ENCODE results near the gene TRPV2.

Gene TRPV2

DNA sequence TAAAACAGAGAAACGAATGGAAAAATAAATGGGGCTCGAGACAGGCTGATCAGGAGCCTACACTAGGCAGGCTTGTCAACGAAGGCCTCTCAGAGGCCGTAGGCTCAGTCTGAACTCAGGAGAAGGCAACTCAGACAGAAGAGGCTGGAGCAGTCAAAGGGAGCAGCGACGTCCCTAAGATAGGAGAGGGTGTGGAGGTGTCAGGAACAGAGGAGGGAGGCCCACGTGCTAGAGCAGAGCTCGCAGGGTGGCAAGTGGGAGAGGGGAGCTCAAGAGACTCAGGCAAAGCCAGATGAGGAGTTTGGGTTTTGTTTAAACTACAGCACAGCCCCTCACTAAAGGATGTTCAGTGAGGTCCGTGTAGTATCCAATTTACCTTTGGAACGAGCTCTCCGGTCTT lies 43.9 kb downstream of the TRPV2 start:
- DNase-seq, result no peak

DNA sequence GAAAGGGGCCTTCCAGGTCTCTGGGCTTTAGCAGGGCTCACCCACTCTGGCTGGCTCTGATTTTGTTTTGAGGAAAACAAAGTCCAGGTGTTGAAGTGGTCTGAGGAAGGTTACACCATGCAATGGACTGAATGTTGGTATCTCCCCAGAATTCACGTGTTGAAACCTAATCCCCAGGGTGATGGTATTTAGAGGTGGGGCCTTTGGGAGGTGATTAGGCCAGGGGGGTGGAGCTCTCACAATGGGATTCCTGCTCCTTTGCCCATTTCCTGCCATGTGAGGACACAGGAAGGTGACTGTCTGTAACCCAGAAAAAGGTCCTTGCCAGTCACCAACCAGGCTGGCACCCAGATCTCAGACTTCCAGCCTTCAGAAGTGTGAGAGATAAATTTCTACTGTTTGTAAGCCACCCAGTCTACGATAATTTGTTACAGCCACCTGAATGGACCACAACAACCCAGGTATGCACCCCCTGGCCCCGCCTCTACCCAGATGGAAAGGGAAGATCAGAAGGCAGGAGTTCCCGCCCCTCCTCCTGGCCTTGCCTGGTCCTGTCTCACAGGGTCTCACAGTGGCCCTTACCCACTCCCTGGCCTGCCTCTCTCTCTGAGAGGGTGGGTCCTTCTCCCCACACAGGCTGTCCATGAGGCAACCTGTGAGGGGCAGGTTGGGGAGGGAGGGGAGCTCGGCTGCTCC lies 44.6 kb downstream of the TRPV2 start:
- no peak for DNase-seq

DNA sequence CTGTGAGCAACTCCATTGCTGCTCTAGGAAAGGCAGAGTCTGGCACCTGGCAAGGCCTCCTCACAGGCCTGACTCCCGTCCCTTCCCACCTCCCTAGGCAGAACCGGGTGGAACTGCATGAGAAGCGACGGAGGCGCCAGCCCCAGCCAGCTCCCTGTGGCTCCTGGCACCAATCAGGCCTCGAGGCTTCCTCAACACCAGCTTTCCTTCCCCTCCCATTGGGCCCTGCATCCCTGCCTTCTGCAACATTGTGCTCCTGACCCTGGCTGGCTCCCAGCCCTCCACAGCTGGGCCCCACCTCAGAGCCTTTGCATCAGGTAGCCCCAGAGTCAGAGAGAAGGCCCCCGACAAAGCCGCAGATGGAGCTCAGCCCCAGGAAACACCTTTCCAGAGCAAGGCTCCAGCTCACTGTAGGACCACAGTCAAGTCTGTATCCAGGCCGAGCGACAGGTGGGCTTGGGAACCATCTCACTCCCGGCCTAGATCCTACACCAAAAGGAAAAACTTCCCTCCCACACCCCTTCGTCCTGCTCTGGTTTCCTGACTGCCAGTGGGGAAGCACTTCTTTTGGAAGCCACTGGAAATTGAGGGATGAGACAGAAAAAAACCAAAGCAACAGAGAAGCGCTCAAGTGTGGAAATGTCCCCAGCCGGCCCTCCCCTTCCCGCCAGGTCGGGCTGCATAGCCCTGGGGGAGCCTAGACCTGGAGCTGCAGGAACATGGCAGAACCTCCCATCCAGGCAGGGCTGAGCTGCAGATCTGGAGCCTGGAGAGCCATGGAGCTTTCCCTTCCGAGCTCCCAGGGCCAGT lies 45.6 kb downstream of the TRPV2 start:
- DNase-seq, result no peak

DNA sequence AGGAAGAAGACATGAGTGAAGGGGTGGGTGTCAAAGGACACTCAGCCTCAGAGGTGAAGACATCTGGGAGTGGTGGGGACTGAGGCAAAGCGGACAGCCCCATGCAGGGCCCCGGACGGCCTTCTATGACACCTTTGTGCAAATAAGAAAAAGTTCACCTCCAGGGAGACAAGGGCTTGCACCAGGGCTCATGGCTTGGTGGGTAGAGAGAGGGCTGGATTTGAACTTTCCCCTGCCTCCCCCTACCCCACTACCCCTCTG lies 46.2 kb downstream of the TRPV2 start:
- no peak for DNase-seq

DNA sequence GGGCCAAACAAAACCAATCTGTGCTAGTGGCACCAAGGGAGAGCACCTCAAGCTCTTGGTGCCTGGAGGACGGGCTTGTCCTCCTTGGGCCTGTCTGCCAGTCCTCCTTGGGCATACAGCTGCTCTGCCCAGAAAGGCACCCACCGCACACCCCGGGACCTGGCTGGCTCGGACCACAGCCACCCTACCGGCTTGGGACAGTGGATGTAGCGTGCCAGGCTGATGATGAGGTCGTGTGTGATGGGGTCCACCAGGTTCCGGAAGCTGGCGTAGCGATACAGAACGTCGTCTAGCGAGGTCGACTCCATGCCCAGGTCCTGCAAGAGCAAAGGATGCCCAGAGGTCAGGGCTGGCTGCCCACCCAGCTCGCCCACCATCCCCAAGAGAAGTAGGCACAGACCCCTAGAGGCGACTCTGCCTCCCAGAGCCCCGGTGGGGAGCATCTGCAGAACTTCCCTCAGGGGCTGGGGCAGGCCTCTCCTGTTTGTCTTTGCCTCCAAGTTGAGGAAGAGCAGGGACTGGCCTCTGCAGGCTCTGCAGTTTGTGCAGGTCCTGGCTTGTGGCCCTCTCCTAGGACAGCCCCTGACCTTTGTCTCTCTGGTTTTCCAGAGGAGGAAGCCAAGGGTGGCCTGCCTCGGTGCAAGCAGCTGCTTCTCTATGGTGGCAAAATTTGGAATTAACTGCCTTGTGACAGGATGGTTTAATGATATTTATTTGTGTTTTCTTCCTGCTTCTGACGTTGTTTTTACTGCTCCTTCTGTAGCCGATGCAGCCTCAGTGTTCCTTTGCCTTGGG lies 46.9 kb downstream of the TRPV2 start:
- DNase-seq, result no peak

DNA sequence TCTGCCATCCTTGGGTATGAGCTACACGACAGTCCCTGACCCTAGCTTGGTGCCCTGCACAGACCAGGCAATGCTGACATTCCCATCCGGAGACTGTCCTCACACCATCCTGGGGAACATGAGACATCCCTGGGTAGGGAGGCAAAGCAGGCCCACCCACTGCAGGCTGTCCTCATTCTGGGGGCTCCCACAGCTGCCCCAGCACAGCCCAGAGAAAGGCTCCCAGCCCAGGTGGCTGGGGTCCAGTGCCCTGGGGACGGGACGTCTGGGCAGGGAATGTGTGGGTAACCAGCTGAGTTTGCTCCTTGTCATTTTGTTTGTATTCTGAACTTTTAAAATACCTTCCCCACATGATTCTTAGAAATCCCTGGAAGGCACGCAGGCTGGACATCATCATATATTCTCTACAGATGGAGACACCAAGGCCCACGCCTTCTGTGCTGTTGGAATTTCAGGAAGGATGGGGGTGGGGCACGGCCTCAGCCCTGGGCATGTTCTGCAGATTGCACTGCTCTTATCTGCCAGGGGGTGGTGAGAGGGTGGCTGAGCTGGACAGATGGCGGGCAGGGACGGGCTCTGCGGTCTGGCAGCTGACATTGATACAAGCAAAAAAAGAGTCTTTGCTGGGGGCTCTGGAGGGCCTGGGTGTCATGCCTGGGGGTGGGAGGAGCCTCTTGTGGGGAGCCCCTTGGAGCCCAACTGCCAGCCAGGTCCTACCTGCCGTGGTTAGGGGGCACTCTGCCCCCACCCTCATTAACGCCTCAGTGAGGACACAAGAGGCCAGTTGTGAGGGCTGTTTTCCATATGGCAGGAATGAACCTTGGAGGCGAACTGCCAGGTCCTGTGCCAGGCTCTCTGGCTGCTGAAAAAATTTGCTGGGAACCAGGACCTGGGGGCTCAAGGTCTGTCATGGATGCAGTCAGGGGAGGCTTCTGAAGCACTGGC lies 48.3 kb downstream of the TRPV2 start:
- DNase-seq, result no peak

DNA sequence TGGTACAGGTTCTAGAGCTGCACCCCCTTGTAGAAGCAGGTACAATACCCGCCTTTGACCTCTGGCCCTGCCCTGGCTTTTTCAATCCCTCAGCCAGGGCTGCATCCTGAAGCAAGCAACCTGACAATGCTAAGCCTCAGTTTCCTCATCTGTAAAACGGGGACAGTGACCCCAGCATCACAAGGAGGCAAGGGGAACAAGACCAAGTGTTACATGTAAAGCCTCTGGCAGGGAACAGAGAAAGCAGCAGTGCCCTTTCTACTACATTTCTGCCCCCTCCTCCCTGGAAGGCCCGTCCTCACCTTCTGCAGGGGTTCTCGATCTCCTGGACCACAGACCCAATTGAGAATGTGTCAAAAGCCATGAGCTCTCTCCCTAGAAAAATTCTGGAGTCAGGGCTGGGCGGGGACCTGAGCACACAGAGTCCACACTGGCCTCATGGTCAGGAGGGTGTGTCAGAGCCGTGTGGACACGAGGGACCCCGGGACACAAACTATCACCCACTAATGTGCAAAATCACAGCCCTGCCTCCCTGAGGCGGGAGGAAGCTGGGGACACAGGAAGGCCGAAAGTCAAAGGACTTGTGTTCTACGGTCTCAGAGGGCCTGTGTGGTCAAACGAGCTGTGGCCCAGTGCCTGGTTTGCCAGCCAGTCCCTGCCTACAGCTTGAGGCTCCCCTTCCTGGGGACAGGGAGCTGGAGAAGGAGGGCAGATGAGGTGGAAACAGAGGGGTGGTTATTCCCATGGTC lies 49.1 kb downstream of the TRPV2 start:
- no peak for DNase-seq

DNA sequence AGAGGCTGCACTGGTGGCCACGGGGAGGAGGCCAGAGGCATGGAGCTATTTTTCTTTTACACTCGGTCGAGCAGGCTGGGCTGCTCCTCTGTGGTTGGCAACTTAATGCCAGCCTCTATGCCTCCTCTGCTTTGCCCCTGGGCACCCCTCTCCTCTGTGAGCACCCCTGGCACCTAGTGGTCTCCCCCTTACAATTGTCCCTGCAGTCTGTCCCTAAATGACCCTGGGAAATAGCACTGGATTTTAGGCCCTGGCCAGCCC lies 49.6 kb downstream of the TRPV2 start:
- DNase-seq, result no peak

DNA sequence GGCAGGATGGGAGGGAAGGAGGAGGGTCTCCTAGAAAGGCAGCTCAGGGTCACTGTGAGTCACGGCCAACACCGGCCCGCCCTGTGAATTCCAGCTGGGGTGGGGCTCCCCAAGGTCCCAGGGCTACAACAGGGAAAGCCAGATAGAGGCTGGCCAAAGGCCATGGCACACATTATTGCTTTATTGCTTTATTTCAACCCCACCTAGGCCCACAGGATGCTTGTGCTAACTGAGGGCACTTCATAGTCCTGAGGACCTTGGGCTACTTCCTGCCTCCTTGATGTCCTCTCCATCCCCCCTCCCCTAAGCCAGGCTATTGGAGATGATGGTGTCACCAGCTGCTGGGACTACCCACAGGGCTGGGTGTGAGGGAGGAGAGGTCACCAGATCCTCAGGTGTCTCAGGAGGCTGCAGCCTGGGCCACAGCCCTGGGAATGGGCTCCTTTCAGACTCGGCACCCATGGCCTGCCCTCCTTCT lies 50.5 kb downstream of the TRPV2 start:
- no peak for DNase-seq

DNA sequence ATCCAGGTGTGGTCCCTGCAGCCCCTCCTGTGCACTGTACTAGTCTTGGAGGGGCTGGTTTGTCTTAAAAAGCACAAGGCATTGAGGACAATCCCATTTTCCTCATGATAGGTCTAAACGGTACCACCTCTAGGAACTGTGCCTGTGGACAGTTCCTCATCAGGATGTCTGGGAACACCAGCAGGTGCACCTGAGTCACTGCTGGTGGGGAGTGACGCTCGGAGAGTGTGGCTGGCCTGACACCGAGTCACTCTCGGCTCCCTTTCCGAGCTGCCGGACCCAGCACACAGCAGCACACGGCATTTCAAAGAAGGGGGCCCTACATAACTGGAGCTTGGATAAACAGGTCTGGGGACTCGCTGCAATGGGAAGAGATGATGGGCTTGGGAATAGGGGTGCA lies 51.0 kb downstream of the TRPV2 start:
- DNase-seq, result no peak

DNA sequence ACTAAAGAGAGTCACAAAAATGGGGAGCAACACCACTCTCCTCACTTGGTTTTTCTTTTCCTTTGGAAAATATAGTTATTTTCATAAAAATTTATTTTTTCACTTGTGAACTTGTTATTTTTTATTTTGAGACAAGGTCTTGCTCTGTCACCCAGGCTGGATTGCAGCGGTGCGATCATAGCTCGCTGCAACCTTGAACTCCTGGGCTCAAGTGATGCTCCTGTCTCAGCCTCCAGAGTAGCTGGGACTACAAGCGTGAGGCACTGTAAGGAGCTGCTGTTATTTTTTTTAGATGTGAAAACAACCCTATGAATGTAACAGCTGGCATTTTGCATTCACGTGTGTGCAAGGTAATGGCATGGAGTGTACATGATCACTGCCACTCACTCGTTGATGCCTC lies 51.7 kb downstream of the TRPV2 start:
- no peak for DNase-seq

DNA sequence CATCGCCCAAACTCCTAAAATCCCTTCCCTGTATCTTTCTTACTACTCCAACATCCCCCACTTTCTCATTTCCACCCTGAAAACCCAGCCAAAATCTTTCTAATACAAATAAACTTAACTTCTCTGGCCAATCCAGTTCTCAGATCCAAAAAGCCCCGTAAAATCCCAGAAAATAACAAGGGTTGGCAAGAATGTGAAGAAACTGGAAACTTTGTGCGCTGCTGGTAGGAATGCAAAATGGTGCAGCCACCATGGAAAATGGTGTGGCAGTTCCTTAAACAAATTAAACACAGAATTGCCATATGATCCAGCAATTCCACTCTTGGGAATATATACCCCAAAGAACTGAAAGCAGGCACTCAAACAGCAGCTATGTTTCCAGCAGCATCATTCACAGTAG lies 52.5 kb downstream of the TRPV2 start:
- no peak for DNase-seq

DNA sequence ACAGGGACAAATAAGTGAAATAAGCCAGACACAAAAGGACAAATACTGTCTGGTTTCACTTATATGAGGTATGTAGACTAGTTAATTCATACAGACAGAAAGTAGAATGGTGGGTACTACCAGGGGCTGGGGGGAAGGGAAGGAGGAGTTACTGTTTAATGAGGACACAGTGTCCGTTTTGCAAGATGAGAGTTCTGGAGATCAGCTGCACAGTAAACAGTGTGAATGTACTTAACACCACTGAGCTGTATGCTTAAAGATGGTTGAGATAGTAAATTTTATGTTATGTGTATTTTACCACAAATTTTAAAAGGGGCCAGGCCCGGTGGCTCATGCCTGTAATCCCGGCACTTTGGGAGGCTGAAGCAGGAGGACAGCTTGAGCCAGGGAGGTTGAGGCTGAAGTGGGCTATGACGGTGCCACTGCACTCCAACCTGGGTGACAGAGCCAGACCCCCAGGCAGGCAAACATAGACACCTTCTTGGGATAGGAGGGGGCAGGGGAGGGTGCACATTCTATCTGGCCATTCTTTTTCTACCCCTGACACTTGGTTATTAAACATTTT lies 53.1 kb downstream of the TRPV2 start:
- DNase-seq, result no peak

DNA sequence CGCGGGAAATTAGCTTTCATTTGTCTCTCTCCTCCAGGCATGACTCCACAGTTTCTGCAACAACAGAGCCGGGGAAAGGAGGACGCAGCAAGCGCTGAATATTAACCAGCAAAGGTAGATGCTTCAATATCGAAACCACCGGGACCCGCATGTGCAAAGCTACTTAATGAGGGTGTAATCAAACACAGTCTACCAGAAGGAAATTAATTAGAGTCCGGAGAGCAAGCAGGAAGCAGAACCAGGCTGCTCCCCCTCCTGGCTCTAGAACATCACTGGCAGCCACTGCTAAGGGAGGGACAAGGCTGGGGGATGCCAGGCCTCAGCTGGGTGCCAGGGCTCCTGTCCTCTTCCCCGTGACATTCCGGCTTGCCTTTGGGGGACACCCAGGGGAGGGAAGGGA lies 54.9 kb downstream of the TRPV2 start:
- no peak for DNase-seq

DNA sequence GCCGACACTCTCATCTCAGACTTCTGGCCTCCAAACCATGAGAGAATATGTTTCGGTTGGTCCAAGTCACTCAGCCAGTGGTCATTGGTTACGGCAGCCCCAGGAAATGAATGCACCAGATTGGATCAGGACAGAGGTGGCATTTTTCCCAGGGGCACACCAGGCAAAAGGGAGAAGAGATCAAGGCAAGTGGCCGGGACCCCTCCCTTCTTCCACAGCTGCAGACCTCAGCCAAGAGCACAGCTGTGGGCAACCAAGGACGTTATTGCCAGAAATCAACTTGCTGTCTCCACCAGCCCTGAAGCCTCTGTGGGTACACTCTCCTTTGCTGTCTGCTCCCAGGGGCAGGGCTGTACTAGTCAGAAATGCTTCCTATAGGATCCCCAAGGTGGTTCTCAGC lies 55.9 kb downstream of the TRPV2 start:
- DNase-seq, result no peak

DNA sequence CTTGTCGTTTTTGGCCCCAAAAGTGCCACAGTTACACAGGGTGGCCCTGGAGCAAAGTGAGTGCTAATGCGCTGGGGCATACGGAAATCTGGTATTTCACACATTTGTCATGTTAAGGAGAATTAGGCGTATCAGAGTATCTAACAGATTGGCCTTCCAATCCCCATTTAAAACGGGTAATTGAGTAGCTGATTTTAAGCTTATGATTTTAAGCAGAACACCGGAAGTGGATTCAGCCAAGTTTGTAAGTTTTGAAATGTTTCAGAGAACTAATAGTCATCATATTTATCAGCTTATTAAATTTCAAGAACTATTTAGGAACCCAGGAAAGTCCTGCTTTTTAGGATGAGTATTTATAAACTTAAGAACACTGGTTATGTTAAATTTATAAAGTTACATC lies 57.2 kb downstream of the TRPV2 start:
- DNase-seq, result no peak

DNA sequence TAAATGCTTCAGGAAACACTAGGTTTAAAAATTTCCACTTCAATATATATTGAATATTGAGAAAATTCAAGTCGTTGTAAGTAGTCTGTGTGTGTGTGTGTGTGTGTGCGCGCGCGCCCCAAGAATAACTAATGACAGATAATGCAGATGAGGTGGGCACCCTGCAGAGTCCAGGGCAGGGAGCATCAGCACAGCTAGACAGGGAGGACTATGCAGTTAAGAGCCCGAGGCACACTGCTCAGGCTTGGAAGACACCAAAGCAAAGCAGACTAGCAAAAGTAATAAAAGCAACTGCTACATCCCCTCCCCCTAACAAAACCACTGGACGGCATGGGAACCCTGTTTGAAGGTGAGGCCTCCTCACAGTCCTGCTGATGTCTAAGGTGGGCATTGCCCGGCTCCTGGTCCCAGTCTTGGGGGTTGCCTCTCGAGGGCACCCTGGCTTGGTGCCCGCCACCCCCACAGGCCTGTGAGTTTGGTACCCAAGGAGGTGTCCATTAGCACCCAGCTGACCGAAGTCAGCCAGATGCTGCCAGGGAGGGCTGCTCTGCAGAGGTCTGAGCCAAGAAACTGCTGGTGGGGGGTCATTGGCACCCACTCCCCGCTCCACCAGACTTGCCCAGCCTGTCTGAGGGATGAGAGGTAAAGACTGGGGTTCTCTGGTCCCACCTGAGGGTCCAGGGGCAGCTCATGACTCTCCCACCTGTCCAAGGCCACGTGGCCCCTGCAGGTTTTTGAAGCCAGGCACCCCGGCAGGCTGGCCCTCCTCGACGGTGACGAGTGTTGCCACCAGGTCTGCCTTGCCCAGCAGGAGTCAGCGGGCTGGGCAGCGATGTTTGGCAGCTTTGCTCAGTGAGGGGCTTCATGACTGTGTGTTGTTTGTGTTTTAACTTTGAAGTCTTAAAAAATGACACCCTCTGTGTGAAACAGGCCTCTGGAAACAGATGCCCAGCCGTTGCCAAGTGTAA lies 58.0 kb downstream of the TRPV2 start:
- no peak for DNase-seq

DNA sequence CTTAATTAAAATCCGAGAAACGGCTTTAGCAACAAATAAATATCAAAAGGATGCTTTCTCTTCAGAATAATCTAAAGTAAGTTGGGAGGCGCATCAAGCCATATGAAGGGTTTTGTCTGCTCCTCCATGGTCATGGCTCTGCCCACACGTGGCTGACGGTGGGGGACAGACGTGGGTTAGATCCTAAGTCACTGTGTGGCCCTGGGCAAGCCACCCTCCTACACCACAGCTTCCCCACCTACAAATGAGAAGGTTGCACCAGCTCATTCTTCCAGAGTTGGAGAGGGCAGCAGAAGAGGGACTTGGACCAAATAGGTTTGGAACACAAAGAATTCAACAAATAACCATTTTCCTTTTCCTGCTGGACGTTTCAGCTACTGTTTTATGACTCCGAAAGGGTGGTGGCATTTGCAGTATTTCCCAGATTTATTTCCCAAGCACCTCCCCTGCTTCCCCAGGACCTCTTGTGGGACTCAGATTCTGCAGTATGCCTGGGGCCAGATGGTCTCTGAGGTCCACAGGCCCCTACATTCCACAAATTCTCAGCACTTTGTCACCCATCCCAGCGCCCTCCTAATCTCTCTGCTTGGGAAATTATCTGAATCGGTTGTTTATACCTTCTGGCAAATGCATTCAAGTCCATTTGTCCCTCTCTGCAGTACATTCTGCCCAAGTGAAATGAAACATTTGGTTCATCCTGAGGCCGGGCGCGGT lies 58.8 kb downstream of the TRPV2 start:
- no peak for DNase-seq

DNA sequence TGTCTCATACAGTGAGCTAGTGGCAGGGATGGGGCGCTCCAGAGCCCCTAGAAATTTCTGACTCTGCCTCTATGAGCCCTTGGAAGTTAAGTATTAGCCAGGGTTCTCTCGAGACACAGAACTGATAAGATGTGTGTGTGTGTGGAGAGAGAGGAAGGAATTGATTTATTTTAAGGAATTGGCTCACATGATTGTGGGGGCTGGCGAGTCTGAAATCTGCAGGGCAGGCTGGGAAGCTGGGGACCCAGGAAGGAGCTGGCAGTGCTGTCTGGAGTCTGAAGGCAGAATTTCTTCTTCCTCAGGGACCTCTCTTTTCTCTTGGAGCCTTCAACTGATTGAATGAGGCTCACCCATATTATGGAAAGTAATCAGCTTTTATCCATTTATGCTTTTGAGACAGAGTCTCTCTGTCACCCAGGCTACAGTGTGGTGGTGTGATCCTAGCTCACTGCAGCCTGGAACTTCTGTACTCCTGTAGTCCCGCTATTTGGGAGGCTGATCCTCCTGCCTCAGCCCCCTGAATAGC lies 59.9 kb downstream of the TRPV2 start:
- DNase-seq, result no peak

DNA sequence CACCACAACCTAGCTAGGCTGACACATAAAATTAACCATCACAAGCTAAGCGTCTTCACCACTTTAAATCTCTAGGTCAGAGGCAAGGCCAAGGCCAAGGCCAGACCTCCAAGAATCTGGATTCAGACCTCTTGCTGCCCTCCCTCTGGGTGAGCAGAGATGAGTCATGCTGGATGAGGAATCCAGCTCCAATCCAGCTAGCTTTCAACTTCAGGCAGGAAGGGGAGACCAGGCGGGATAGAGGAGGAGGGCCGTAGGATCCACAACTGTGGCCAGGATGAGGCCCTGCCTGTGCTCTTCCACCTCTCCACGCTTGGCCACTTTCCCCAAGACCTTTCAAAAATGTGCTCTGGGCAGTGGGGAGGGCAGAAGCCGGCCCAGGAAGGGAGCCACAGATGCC lies 61.9 kb downstream of the TRPV2 start:
- DNase-seq, result no peak

All from right forelimb (tissue), 1 donor.